CD4-positive, alpha-beta T cell (primary cell): Measurements from ENCODE around the gene PIEZO1. TPM values are rescaled to one million over a fixed set of nuclear protein-coding genes. Genes with fewer than 3 reads are reported as not detected.

Experiments used
- ATAC-seq: fragments of 200-7000 bp; cut with Tn5 transposase; one replicate; pipeline ENCODE4 v1.10.0; 2022; ENCODE audit warnings: mild to moderate bottlenecking; ENCODE audit not compliant: poor library complexity
- CTCF ChIA-PET: fragments of 350-600 bp; sonication (Branson Sonifier 250); formaldehyde crosslinking; loops from one replicate; lab custom pipeline; 2021; ENCODE audit warnings: antibody characterized with exemption, inconsistent platforms; lab: Charles Lee
- POLR2A ChIA-PET: fragments of 350-600 bp; sonication (Branson Sonifier 250); formaldehyde crosslinking; loops from one replicate; lab custom pipeline; 2021; ENCODE audit warnings: antibody characterized with exemption, inconsistent platforms; lab: Charles Lee
- DNase-seq, 14 experiments: peaks; one replicate each; pipeline ENCODE4 v3.0.0-alpha.2; 2013 to 2020; ENCODE audit warnings: mixed read lengths in 2 of 14
- H3K27ac ChIP-seq, 2 donors: one replicate each; pipeline versions ENCODE4 v1.5.1 to v1.7.0; 2013; ENCODE audit warnings: low read length in 2 of 2, low read depth in 1 of 2, mild to moderate bottlenecking in 1 of 2
- H3K27me3 ChIP-seq, 2 experiments: 1 replicate in 1 of 2; 2 replicates in 1 of 2; pipeline versions ENCODE4 v1.6.1 to v1.7.0; 2013; ENCODE audit warnings: low read length in 2 of 2, control low read depth in 1 of 2, mild to moderate bottlenecking in 1 of 2, moderate library complexity in 1 of 2; ENCODE audit not compliant: insufficient read depth in 2 of 2, control insufficient read depth in 1 of 2
- H3K36me3 ChIP-seq: one replicate; pipeline ENCODE4 v1.6.1; 2013; ENCODE audit warnings: low read length, control low read depth; ENCODE audit not compliant: insufficient read depth
- H3K4me1 ChIP-seq: one replicate; pipeline ENCODE4 v1.6.1; 2013; ENCODE audit warnings: low read length, control low read depth; ENCODE audit not compliant: insufficient read depth
- H3K4me3 ChIP-seq: one replicate; pipeline ENCODE4 v1.5.1; 2013; ENCODE audit warnings: mild to moderate bottlenecking, low read length, moderate library complexity
- H3K9me3 ChIP-seq, 2 experiments: 1 replicate in 1 of 2; 2 replicates in 1 of 2; pipeline versions ENCODE4 v1.6.1 to v1.7.0; 2013; ENCODE audit warnings: low read length in 2 of 2, mild to moderate bottlenecking in 2 of 2, control low read depth in 1 of 2, moderate library complexity in 1 of 2; ENCODE audit not compliant: control insufficient read depth in 1 of 2, insufficient read depth in 1 of 2
- H3K27ac Mint-ChIP-seq: one replicate; pipeline ENCODE4 v1.8.0; 2020; ENCODE audit warnings: mixed read lengths
- H3K27me3 Mint-ChIP-seq: one replicate; pipeline ENCODE4 v1.8.0; 2021; ENCODE audit warnings: mixed read lengths
- H3K36me3 Mint-ChIP-seq: one replicate; pipeline ENCODE4 v1.8.0; 2021; ENCODE audit warnings: low read depth, mixed read lengths
- H3K4me1 Mint-ChIP-seq: one replicate; pipeline ENCODE4 v1.8.0; 2021; ENCODE audit warnings: low read depth, mixed read lengths
- H3K4me3 Mint-ChIP-seq: one replicate; pipeline ENCODE4 v1.8.0; 2020; ENCODE audit warnings: mild to moderate bottlenecking, mixed read lengths
- H3K9me3 Mint-ChIP-seq: one replicate; pipeline ENCODE4 v1.8.0; 2020; ENCODE audit warnings: mixed read lengths
- CTCF ChIP-seq: fragments of 200-600 bp; IDR thresholded peaks from one replicate; pipeline ENCODE4 v1.8.0; 2022; ENCODE audit warnings: antibody characterized with exemption, mild to moderate bottlenecking
- intact Hi-C, 2 experiments: fragments of 100-400 bp; cut with DNase I in 1 of 2; cut with micrococcal nuclease in 1 of 2; formaldehyde crosslinking; loops; one replicate each; pipeline versions ENCODE4 v1.15.1 to v1.9.0; 2023 to 2025; cut with DNase I, micrococcal nuclease
- total RNA-seq, 174 experiments: library from RNA in 2 of 174; stranded (reverse) in 2 of 174; gene quantifications; one replicate each; pipeline ENCODE4 v1.2.3 and lab custom pipeline; 2021 to 2026

PIEZO1 gene
- total RNA-seq, 2 experiments from 2014 or later = 142 to 146 TPM

- Histone ChIP-seq H3K36me3 (peaks cover 18% of the 10 kb centered on the region), H3K27me3 (no peaks in the 10 kb centered on the region), H3K4me3 (no peak overlapping the region), H3K4me1 (peaks cover 78% of the 10 kb centered on the region), H3K9me3 (no peaks in the 10 kb centered on the region), H3K27ac (peak overlapping the region; percentile 75 to 77)
- ChIA-PET CTCF (interaction anchor here (0.6 to 7.0 kb wide), 3 partner anchors 42 to 209 kb away, joined by 3 to 58 read pairs (median 7); partner anchors contain the start of genes GALNS and TRAPPC2L), POLR2A (interaction anchor here (3.2 to 3.5 kb wide), 3 partner anchors 15 to 78 kb away, joined by 13 to 19 read pairs (median 14); partner anchors contain the start of genes GALNS and TRAPPC2L)
- TF ChIP-seq CTCF = no peak
- Mint-ChIP-seq H3K4me1 (peaks cover 52% of the 10 kb centered on the region), H3K9me3 (no peaks in the 10 kb centered on the region), H3K27ac (peak overlapping the region; percentile 89), H3K36me3 (no peaks in the 10 kb centered on the region), H3K27me3 (no peaks in the 10 kb centered on the region), H3K4me3 (peak overlapping the region; percentile 77)
- intact Hi-C loops = loop anchor here in 1 of 2 experiments (2.0 kb wide), 1 partner anchor 23 kb away; the partner anchor contains the start of gene CDT1
- DNase-seq (no peak), ATAC-seq (no peak)
Measured at GRCh38 chr16:88779406-88780141, 5.4 kb downstream of the PIEZO1 start.

GRCh38 chr16:88778541-88779065 is 6.4 kb downstream of the PIEZO1 start:
- ATAC-seq (no peak), DNase-seq (no peak)
- no peak for TF ChIP-seq CTCF
- H3K9me3 Mint-ChIP-seq = no peaks in the 10 kb centered on the region
- no peaks in the 10 kb centered on the region for H3K27me3 Mint-ChIP-seq
- ChIA-PET CTCF (interaction anchor here (7.0 kb wide), 1 partner anchor 41 kb away, joined by 58 read pairs; no protein-coding TSS in a partner anchor), POLR2A (no interaction called here)
- Histone ChIP-seq H3K4me3 (no peak overlapping the region), H3K9me3 (no peaks in the 10 kb centered on the region), H3K27ac (no peak overlapping the region), H3K36me3 (peaks cover 18% of the 10 kb centered on the region), H3K4me1 (peaks cover 81% of the 10 kb centered on the region), H3K27me3 (no peaks in the 10 kb centered on the region)
- H3K27ac Mint-ChIP-seq = no peak overlapping the region
- H3K4me1 Mint-ChIP-seq = peaks cover 49% of the 10 kb centered on the region
- no peaks in the 10 kb centered on the region for H3K36me3 Mint-ChIP-seq
- H3K4me3 Mint-ChIP-seq = no peak overlapping the region
- intact Hi-C loops = no loop called here

GRCh38 chr16:88778271-88778525 is 6.8 kb downstream of the PIEZO1 start:
- ATAC-seq (no peak), DNase-seq (no peak)
- Histone ChIP-seq H3K36me3 (peaks cover 18% of the 10 kb centered on the region), H3K9me3 (no peaks in the 10 kb centered on the region), H3K27me3 (no peaks in the 10 kb centered on the region), H3K27ac (no peak overlapping the region), H3K4me3 (no peak overlapping the region), H3K4me1 (peaks cover 81% of the 10 kb centered on the region)
- ChIA-PET POLR2A (no interaction called here), CTCF (interaction anchor here (7.0 kb wide), 1 partner anchor 41 kb away, joined by 58 read pairs; no protein-coding TSS in a partner anchor)
- no peak for TF ChIP-seq CTCF
- Mint-ChIP-seq H3K4me1 (peaks cover 45% of the 10 kb centered on the region), H3K36me3 (no peaks in the 10 kb centered on the region), H3K4me3 (no peak overlapping the region), H3K9me3 (no peaks in the 10 kb centered on the region), H3K27ac (no peak overlapping the region), H3K27me3 (no peaks in the 10 kb centered on the region)
- intact Hi-C loops = no loop called here
